ENCODE measurements around the gene LACRT.

DNA sequence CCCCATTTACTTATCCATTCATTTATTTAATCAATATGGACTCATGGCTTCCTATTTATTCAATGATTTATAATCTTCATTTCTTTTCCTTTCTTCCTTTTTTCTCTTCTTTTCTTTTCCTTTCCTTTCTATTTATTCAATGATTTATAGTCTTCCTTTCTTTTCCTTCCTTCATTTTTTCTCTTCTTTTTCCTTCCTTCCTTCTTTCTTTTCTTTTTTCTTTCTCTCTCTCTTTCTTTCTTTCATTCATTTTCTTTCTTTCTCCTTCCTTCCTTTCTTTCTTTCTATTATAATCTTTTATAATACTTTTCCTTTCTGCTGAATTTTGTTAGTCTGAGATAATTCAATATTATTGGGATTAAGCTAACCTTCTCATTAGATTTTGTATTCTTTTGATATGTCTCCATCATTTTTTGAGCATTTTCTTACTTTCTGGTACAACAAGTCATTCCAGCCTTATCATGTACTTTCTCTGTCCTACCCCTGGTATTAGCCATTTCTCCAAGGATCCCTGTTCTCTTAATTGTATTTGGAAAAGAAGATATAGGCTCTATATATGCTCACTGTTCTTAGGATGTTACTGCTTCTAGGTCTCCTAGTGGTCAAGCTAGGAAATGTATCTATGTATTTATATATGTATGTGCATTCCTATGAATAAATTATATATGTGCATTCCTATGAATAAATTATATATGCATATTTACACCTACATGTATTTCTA, 12.1 kb downstream of the LACRT start:
- TF ChIP-seq, protein P1, sequence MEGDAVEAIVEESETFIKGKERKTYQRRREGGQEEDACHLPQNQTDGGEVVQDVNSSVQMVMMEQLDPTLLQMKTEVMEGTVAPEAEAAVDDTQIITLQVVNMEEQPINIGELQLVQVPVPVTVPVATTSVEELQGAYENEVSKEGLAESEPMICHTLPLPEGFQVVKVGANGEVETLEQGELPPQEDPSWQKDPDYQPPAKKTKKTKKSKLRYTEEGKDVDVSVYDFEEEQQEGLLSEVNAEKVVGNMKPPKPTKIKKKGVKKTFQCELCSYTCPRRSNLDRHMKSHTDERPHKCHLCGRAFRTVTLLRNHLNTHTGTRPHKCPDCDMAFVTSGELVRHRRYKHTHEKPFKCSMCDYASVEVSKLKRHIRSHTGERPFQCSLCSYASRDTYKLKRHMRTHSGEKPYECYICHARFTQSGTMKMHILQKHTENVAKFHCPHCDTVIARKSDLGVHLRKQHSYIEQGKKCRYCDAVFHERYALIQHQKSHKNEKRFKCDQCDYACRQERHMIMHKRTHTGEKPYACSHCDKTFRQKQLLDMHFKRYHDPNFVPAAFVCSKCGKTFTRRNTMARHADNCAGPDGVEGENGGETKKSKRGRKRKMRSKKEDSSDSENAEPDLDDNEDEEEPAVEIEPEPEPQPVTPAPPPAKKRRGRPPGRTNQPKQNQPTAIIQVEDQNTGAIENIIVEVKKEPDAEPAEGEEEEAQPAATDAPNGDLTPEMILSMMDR (IDR thresholded peaks at IDR 0.05) = peak; percentile 47; the same call in 1 of the 2 replicates
- TF ChIP-seq EP300 (IDR thresholded peaks at IDR 0.05; ENCODE audit: borderline replicate concordance in 1 of 2, low read depth in 1 of 2, low read length in 1 of 2) (no peak), SMC3 (IDR thresholded peaks at IDR 0.05; ENCODE audit: low read depth, low read length) (no peak), POLR2AphosphoS5 (IDR thresholded peaks at IDR 0.05; ENCODE audit: low read depth, low read length) (no peak), RAD21 (IDR thresholded peaks at IDR 0.05; ENCODE audit: low read length) (no peak), RXRA (IDR thresholded peaks at IDR 0.05; ENCODE audit: borderline replicate concordance, low read depth) (no peak), TAF1 (IDR thresholded peaks at IDR 0.05; ENCODE audit: borderline replicate concordance, low read depth, low read length) (no peak), RFX5 (IDR thresholded peaks at IDR 0.05; ENCODE audit: low read length) (no peak), EZH2phosphoT487 (IDR thresholded peaks at IDR 0.05; ENCODE audit: borderline replicate concordance, low read depth) (no peak)
- TF ChIP-seq, protein P2, sequence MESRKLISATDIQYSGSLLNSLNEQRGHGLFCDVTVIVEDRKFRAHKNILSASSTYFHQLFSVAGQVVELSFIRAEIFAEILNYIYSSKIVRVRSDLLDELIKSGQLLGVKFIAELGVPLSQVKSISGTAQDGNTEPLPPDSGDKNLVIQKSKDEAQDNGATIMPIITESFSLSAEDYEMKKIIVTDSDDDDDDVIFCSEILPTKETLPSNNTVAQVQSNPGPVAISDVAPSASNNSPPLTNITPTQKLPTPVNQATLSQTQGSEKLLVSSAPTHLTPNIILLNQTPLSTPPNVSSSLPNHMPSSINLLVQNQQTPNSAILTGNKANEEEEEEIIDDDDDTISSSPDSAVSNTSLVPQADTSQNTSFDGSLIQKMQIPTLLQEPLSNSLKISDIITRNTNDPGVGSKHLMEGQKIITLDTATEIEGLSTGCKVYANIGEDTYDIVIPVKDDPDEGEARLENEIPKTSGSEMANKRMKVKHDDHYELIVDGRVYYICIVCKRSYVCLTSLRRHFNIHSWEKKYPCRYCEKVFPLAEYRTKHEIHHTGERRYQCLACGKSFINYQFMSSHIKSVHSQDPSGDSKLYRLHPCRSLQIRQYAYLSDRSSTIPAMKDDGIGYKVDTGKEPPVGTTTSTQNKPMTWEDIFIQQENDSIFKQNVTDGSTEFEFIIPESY (IDR thresholded peaks at IDR 0.05; ENCODE audit: borderline replicate concordance, low read depth) = no peak
- TF ChIP-seq, protein P3, sequence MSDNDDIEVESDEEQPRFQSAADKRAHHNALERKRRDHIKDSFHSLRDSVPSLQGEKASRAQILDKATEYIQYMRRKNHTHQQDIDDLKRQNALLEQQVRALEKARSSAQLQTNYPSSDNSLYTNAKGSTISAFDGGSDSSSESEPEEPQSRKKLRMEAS (IDR thresholded peaks at IDR 0.05; ENCODE audit: low read depth) = no peak

All from SK-N-SH (cell line).